Measurements from ENCODE around the gene PRRG2.

DNA sequence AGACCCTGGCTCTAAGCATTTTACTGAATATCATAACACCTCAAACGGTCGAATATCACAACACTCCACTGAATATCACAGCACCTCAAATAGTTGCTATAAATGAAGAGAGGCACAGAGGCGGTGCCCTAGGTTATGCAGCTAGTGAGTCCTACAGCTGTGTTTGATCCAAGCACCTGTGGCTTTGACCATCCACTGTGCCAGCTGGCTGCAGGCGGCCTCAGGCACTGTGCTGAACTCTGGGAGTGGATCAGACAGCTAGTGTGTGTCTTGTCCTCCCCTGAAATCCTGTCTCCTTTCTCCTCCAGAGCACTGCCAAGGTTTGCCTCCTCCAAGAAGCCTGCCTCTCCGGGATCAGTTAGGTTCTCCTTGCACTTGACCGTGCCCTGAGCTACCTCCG lies 8.1 kb upstream of the PRRG2 start:
- TF ChIP-seq, protein P1, sequence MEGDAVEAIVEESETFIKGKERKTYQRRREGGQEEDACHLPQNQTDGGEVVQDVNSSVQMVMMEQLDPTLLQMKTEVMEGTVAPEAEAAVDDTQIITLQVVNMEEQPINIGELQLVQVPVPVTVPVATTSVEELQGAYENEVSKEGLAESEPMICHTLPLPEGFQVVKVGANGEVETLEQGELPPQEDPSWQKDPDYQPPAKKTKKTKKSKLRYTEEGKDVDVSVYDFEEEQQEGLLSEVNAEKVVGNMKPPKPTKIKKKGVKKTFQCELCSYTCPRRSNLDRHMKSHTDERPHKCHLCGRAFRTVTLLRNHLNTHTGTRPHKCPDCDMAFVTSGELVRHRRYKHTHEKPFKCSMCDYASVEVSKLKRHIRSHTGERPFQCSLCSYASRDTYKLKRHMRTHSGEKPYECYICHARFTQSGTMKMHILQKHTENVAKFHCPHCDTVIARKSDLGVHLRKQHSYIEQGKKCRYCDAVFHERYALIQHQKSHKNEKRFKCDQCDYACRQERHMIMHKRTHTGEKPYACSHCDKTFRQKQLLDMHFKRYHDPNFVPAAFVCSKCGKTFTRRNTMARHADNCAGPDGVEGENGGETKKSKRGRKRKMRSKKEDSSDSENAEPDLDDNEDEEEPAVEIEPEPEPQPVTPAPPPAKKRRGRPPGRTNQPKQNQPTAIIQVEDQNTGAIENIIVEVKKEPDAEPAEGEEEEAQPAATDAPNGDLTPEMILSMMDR (IDR thresholded peaks at IDR 0.05), result no peak
- TF ChIP-seq POLR2A (IDR thresholded peaks at IDR 0.05) (no peak), POLR2AphosphoS5 (IDR thresholded peaks at IDR 0.05) (no peak)
